ENCODE results near the gene SLC25A10.

GRCh38 chr17:81693509-81694210 lies 18.4 kb upstream of the SLC25A10 start:
- TF ChIP-seq, protein P1, sequence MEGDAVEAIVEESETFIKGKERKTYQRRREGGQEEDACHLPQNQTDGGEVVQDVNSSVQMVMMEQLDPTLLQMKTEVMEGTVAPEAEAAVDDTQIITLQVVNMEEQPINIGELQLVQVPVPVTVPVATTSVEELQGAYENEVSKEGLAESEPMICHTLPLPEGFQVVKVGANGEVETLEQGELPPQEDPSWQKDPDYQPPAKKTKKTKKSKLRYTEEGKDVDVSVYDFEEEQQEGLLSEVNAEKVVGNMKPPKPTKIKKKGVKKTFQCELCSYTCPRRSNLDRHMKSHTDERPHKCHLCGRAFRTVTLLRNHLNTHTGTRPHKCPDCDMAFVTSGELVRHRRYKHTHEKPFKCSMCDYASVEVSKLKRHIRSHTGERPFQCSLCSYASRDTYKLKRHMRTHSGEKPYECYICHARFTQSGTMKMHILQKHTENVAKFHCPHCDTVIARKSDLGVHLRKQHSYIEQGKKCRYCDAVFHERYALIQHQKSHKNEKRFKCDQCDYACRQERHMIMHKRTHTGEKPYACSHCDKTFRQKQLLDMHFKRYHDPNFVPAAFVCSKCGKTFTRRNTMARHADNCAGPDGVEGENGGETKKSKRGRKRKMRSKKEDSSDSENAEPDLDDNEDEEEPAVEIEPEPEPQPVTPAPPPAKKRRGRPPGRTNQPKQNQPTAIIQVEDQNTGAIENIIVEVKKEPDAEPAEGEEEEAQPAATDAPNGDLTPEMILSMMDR (IDR thresholded peaks at IDR 0.05), result no peak
- no peak for TF ChIP-seq POLR2A (IDR thresholded peaks at IDR 0.05)
